Neural progenitor cell (in vitro differentiated cells): Measurements from ENCODE around the gene NEK1. TPM values are rescaled to one million over a fixed set of nuclear protein-coding genes. Genes with fewer than 3 reads are reported as not detected.

ENCODE experiments used
- DNase-seq: peaks from one replicate; pipeline ENCODE4 v3.0.0-alpha.2; 2016; ENCODE audit warnings: low spot score
- H2AFZ ChIP-seq: fragments of 200-600 bp; sonication (generic); replicated peaks from 2 replicates; pipeline ENCODE4 v1.6.1; 2016; ENCODE audit warnings: antibody characterized with exemption
- H3F3A ChIP-seq: fragments of 200-600 bp; sonication (generic); 2 replicates; pipeline ENCODE4 v1.6.1; 2016; ENCODE audit warnings: antibody characterized with exemption, low read depth
- H3K27ac ChIP-seq: fragments of 200-600 bp; sonication (generic); 2 replicates; pipeline ENCODE4 v1.5.1; 2016; ENCODE audit warnings: mild to moderate bottlenecking
- H3K27me3 ChIP-seq: fragments of 200-600 bp; sonication (generic); 2 replicates; pipeline ENCODE4 v1.6.1; 2016; ENCODE audit warnings: mild to moderate bottlenecking, moderate library complexity
- H3K36me3 ChIP-seq: fragments of 200-600 bp; sonication (generic); 2 replicates; pipeline ENCODE4 v1.5.1; 2016
- H3K4me1 ChIP-seq: fragments of 200-600 bp; sonication (generic); 2 replicates; pipeline ENCODE4 v1.6.1; 2016; ENCODE audit warnings: mixed run types
- H3K4me2 ChIP-seq: fragments of 200-600 bp; sonication (generic); 2 replicates; pipeline ENCODE4 v1.6.1; 2016
- H3K4me3 ChIP-seq: fragments of 200-600 bp; sonication (generic); 2 replicates; pipeline ENCODE4 v1.5.1; 2016
- H3K79me2 ChIP-seq: fragments of 200-600 bp; sonication (generic); 2 replicates; pipeline ENCODE4 v1.6.1; 2016; ENCODE audit warnings: low read depth
- H3K9ac ChIP-seq: fragments of 200-600 bp; sonication (generic); 2 replicates; pipeline ENCODE4 v1.6.1; 2016
- H3K9me3 ChIP-seq: fragments of 200-600 bp; sonication (generic); 2 replicates; pipeline ENCODE4 v1.5.1; 2016; ENCODE audit warnings: low read depth
- H4K20me1 ChIP-seq: fragments of 200-600 bp; sonication (generic); 2 replicates; pipeline ENCODE4 v1.6.1; 2016; ENCODE audit warnings: low read depth
- H3K27ac Mint-ChIP-seq: 3 replicates; pipeline ENCODE4 v1.8.0; 2021; ENCODE audit warnings: mixed read lengths
- H3K27me3 Mint-ChIP-seq: 2 replicates; pipeline ENCODE4 v1.8.0; 2022; ENCODE audit warnings: low read depth, mild to moderate bottlenecking, inconsistent platforms, moderate library complexity, mixed read lengths; ENCODE audit not compliant: insufficient read depth
- H3K36me3 Mint-ChIP-seq: 3 replicates; pipeline ENCODE4 v1.8.0; 2021; ENCODE audit warnings: mixed read lengths
- H3K4me1 Mint-ChIP-seq: 3 replicates; pipeline ENCODE4 v1.8.0; 2021; ENCODE audit warnings: mixed read lengths
- H3K4me3 Mint-ChIP-seq: 3 replicates; pipeline ENCODE4 v1.8.0; 2021; ENCODE audit warnings: mild to moderate bottlenecking, moderate library complexity, mixed read lengths
- H3K9me3 Mint-ChIP-seq: 3 replicates; pipeline ENCODE4 v1.8.0; 2020; ENCODE audit warnings: mixed read lengths
- EZH2 ChIP-seq: fragments of 200-600 bp; sonication (generic); IDR thresholded peaks from 2 replicates; pipeline ENCODE4 v1.6.1; 2017; ENCODE audit warnings: antibody characterized with exemption, mild to moderate bottlenecking, moderate library complexity
- EZH2phosphoT487 ChIP-seq: fragments of 200-600 bp; sonication (generic); IDR thresholded peaks from 2 replicates; pipeline ENCODE4 v1.6.1; 2017; ENCODE audit warnings: antibody characterized with exemption
- total RNA-seq: library from RNA; depleted of rRNA; stranded (reverse); fragments of >200 nt; gene quantifications from 2 replicates; pipeline ENCODE4 v1.2.3, GENCODE V29; 2015; ENCODE audit warnings: low replicate concordance
- TF ChIP-seq, protein P1 (sequence below): fragments of 200-600 bp; sonication (generic); IDR thresholded peaks from 2 replicates; pipeline ENCODE4 v1.5.1; 2017; ENCODE audit warnings: antibody characterized with exemption, mild to moderate bottlenecking

The NEK1 gene
- total RNA-seq, 1 donor from 2014 or later = 12.1 TPM

DNA sequence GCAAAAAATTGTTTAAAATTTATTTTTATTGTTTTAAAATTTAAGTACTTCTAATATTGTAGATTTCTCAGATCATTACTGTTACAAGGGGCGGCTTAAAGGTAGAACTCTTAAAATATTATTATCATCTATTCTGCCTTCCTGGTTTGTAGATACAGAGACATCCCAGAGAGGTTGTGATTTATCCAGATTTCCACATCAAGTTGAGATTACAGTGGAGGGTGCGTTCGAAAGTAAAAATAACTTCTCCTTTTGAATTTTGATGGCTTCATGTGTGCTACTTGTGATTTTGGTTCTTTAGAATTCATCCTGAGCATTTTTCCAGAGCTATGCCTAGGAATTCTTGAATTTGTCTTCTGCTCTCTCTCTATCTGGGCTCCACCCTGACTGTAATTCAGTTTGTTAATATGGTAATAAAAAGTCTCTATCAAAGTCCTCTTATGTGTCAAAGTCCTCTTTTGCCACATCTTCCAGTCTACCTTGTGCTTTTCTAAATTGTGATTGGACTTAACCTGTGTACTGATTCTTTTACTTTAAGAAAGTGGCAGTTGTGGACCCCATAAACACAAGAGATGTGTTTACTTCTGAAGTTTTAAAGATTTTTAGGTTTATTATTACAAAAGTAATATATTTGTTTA lies 45.2 kb upstream of the NEK1 start:
- peaks cover 3% of the 10 kb centered on the region for H3K36me3 Mint-ChIP-seq
- Histone ChIP-seq H3K79me2 (peaks cover 69% of the 10 kb centered on the region), H3F3A (peaks cover 17% of the 10 kb centered on the region), H3K27ac (no peak overlapping the region), H4K20me1 (no peaks in the 10 kb centered on the region), H3K4me3 (no peak overlapping the region), H3K27me3 (no peaks in the 10 kb centered on the region), H3K4me1 (peaks cover 25% of the 10 kb centered on the region), H3K4me2 (no peak overlapping the region), H3K9ac (no peak overlapping the region), H3K36me3 (no peaks in the 10 kb centered on the region), H3K9me3 (no peaks in the 10 kb centered on the region), H2AFZ (no peak overlapping the region)
- no peak overlapping the region for H3K27ac Mint-ChIP-seq
- H3K4me1 Mint-ChIP-seq = peaks cover 17% of the 10 kb centered on the region
- no peaks in the 10 kb centered on the region for H3K27me3 Mint-ChIP-seq
- no peak overlapping the region for H3K4me3 Mint-ChIP-seq
- no peak for TF ChIP-seq EZH2
- TF ChIP-seq EZH2phosphoT487 = no peak
- TF ChIP-seq, protein P1, sequence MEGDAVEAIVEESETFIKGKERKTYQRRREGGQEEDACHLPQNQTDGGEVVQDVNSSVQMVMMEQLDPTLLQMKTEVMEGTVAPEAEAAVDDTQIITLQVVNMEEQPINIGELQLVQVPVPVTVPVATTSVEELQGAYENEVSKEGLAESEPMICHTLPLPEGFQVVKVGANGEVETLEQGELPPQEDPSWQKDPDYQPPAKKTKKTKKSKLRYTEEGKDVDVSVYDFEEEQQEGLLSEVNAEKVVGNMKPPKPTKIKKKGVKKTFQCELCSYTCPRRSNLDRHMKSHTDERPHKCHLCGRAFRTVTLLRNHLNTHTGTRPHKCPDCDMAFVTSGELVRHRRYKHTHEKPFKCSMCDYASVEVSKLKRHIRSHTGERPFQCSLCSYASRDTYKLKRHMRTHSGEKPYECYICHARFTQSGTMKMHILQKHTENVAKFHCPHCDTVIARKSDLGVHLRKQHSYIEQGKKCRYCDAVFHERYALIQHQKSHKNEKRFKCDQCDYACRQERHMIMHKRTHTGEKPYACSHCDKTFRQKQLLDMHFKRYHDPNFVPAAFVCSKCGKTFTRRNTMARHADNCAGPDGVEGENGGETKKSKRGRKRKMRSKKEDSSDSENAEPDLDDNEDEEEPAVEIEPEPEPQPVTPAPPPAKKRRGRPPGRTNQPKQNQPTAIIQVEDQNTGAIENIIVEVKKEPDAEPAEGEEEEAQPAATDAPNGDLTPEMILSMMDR = no peak
- no peak for DNase-seq
- H3K9me3 Mint-ChIP-seq = peaks cover 3% of the 10 kb centered on the region

DNA sequence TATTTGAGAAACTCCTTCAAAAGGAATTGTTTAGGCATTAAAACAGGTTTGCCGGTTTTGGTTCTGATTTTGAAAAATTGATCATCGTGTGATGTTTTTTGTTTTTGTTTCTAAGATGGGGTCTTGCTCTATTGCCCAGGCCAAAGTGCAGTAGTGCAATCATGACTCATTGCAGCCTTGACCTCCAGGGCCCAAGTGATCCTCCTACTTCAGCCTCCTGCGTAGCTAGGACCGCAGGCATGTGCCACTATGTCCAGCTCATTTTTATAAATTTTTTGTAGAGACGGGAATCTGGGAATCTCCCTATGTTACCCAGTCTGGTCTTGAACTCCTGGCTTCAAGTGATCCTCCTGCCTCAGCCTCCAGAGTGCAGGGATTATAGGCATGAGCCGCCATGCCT lies 43.0 kb upstream of the NEK1 start:
- H3K9ac ChIP-seq = no peak overlapping the region
- no peak for TF ChIP-seq EZH2phosphoT487
- TF ChIP-seq EZH2 = no peak
- TF ChIP-seq, protein P1 = no peak
- no peak overlapping the region for H2AFZ ChIP-seq
- no peaks in the 10 kb centered on the region for H3K36me3 ChIP-seq
- no peaks in the 10 kb centered on the region for H3K27me3 ChIP-seq
- no peak overlapping the region for H3K27ac Mint-ChIP-seq
- H3K4me1 Mint-ChIP-seq = peaks cover 9% of the 10 kb centered on the region
- H3K27me3 Mint-ChIP-seq = no peaks in the 10 kb centered on the region
- DNase-seq = no peak
- no peaks in the 10 kb centered on the region for H4K20me1 ChIP-seq
- no peak overlapping the region for H3K4me3 ChIP-seq
- H3K36me3 Mint-ChIP-seq = peaks cover 3% of the 10 kb centered on the region
- no peak overlapping the region for H3K4me2 ChIP-seq
- H3K4me1 ChIP-seq = peaks cover 19% of the 10 kb centered on the region
- H3F3A ChIP-seq = peaks cover 15% of the 10 kb centered on the region
- no peak overlapping the region for H3K4me3 Mint-ChIP-seq
- H3K79me2 ChIP-seq = peaks cover 51% of the 10 kb centered on the region
- no peak overlapping the region for H3K27ac ChIP-seq
- no peaks in the 10 kb centered on the region for H3K9me3 ChIP-seq
- peaks cover 3% of the 10 kb centered on the region for H3K9me3 Mint-ChIP-seq

DNA sequence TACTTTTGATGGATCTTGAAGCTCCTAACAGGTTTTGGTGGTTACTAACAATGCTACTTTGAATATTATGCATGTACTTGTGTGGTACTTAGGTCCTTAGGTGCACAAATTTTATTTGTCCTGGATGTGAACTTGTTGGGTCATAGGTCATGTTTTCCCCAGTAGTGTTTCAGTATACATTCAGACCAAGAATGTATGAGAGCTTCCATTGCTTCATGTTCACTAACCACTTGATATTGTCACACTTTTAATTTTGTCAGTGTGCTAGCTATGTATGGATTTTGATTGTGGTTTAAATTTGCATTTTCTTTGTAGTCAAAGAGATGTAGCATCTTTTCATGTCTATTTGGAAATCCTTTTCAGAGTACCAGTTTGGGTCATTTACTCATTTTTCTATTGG lies 40.2 kb upstream of the NEK1 start:
- H3K4me1 ChIP-seq = no peaks in the 10 kb centered on the region
- H3K9me3 ChIP-seq = no peaks in the 10 kb centered on the region
- H3K27ac Mint-ChIP-seq = no peak overlapping the region
- DNase-seq = no peak
- H3K9me3 Mint-ChIP-seq = peaks cover 3% of the 10 kb centered on the region
- no peaks in the 10 kb centered on the region for H3K27me3 ChIP-seq
- no peak overlapping the region for H3K4me3 ChIP-seq
- no peaks in the 10 kb centered on the region for H3K4me1 Mint-ChIP-seq
- peaks cover 3% of the 10 kb centered on the region for H3K36me3 Mint-ChIP-seq
- H3K9ac ChIP-seq = no peak overlapping the region
- H4K20me1 ChIP-seq = no peaks in the 10 kb centered on the region
- no peak overlapping the region for H3K4me2 ChIP-seq
- no peak overlapping the region for H2AFZ ChIP-seq
- TF ChIP-seq, protein P1 = no peak
- TF ChIP-seq EZH2phosphoT487 = no peak
- TF ChIP-seq EZH2 = no peak
- no peaks in the 10 kb centered on the region for H3K36me3 ChIP-seq
- H3K27ac ChIP-seq = no peak overlapping the region
- H3K79me2 ChIP-seq = peaks cover 43% of the 10 kb centered on the region
- no peaks in the 10 kb centered on the region for H3F3A ChIP-seq
- no peak overlapping the region for H3K4me3 Mint-ChIP-seq
- no peaks in the 10 kb centered on the region for H3K27me3 Mint-ChIP-seq
